SJCRH30 (cell line): ENCODE data around the gene DENND1A. TPM values are rescaled to one million over a fixed set of nuclear protein-coding genes. Genes with fewer than 3 reads are reported as not detected.

Source experiments
- DNase-seq, 2 experiments: peaks; one replicate each; pipeline ENCODE4 v3.0.0-alpha.2; 2015 to 2020
- H3K27ac ChIP-seq: fragments of 250-450 bp; sonication (Bioruptor Pico); 2 replicates; pipeline ENCODE4 v1.5.1; 2020; ENCODE audit warnings: mild to moderate bottlenecking, moderate library complexity
- H3K27me3 ChIP-seq: fragments of 250-450 bp; sonication (Bioruptor Pico); 2 replicates; pipeline ENCODE4 v1.5.1; 2020; ENCODE audit warnings: mild to moderate bottlenecking, moderate library complexity
- H3K36me3 ChIP-seq: fragments of 250-450 bp; sonication (Bioruptor Pico); 2 replicates; pipeline ENCODE4 v1.5.1; 2020; ENCODE audit warnings: mild to moderate bottlenecking, moderate library complexity
- H3K4me1 ChIP-seq: fragments of 250-450 bp; sonication (Bioruptor Pico); 2 replicates; pipeline ENCODE4 v1.5.1; 2020; ENCODE audit warnings: mild to moderate bottlenecking, moderate library complexity
- H3K4me3 ChIP-seq: fragments of 250-450 bp; sonication (Bioruptor Pico); 2 replicates; pipeline ENCODE4 v1.5.1; 2020; ENCODE audit warnings: mild to moderate bottlenecking, moderate library complexity
- H3K9me3 ChIP-seq: fragments of 250-450 bp; sonication (Bioruptor Pico); replicated peaks from 2 replicates; pipeline ENCODE4 v1.5.1; 2020; ENCODE audit warnings: mild to moderate bottlenecking, moderate library complexity
- total RNA-seq: library from RNA; depleted of rRNA; stranded (reverse); fragments of >200 nt; shearing (Covaris generic); gene quantifications from 2 replicates; pipeline ENCODE4 v1.2.3, GENCODE V29; 2014

DENND1A gene
- total RNA-seq, 1 experiment from 2014 or later = 41.3 TPM

- Histone ChIP-seq H3K9me3 (no peaks in the 10 kb centered on the region), H3K4me3 (no peak overlapping the region), H3K27me3 (no peaks in the 10 kb centered on the region), H3K27ac (peak overlapping the region; percentile 29; the same call in 1 of the 2 replicates), H3K4me1 (peaks cover 19% of the 10 kb centered on the region), H3K36me3 (no peaks in the 10 kb centered on the region)
- no peak for DNase-seq
Observed at GRCh38 chr9:123395689-123396511, 534.0 kb downstream of the DENND1A start.

DNA sequence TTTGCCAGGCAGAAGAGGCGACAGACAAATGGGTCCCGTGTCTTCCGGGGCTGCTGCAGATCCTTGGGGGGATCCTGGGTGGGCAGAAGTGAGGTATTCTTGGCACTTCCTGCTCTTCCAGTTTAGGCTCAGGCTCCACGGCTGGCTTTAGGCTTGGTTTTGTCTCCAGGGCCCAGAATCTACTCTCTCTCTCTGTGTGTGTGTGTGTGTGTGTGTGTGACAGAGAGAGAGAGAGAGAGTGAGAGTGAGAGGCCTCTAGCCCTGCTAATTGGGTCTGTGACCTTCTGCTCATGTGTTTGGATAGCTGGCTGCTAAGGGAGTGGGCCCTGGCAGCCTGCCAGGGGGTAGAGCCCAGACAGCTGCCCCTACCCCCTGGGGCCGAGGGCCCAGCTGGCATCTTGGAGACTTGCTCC, 534.6 kb downstream of the DENND1A start:
- H3K27me3 ChIP-seq = no peaks in the 10 kb centered on the region
- no peaks in the 10 kb centered on the region for H3K36me3 ChIP-seq
- DNase-seq = peak; percentile 89 to 93
- no peaks in the 10 kb centered on the region for H3K9me3 ChIP-seq
- H3K4me3 ChIP-seq = no peak overlapping the region
- H3K27ac ChIP-seq = peak overlapping the region; percentile 29
- peaks cover 19% of the 10 kb centered on the region for H3K4me1 ChIP-seq

- Histone ChIP-seq H3K9me3 (no peaks in the 10 kb centered on the region), H3K4me3 (no peak overlapping the region), H3K27ac (peak overlapping the region; percentile 29), H3K27me3 (no peaks in the 10 kb centered on the region), H3K4me1 (peaks cover 19% of the 10 kb centered on the region), H3K36me3 (no peaks in the 10 kb centered on the region)
- DNase-seq = peak; percentile 49 to 60
Observed at GRCh38 chr9:123394291-123395235, 535.4 kb downstream of the DENND1A start.

DNA sequence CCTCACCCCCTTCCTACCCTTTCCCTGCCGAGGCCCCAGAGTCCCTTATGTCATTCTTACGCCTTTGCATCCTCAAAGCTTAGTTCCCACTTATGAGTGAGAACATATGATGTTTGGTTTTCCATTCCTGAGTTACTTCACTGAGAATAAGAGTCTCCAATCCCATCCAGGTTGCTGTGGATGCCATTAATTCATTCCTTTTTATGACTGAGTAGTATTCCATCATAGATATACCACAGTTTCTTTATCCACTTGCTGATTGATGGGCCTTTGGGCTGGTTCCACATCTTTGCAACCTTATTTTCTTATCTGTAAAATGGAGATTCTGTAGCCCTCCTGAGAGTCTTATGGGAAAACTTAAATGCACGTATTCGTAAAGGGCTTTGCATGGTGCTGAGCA, 537.1 kb downstream of the DENND1A start:
- Histone ChIP-seq H3K4me1 (peaks cover 19% of the 10 kb centered on the region), H3K36me3 (no peaks in the 10 kb centered on the region), H3K9me3 (no peaks in the 10 kb centered on the region), H3K4me3 (no peak overlapping the region), H3K27me3 (no peaks in the 10 kb centered on the region), H3K27ac (no peak overlapping the region)
- DNase-seq = no peak

GRCh38 chr9:123391946-123392345, 538.0 kb downstream of the DENND1A start:
- Histone ChIP-seq H3K4me3 (no peak overlapping the region), H3K9me3 (no peaks in the 10 kb centered on the region), H3K27me3 (no peaks in the 10 kb centered on the region), H3K36me3 (no peaks in the 10 kb centered on the region), H3K27ac (no peak overlapping the region), H3K4me1 (peaks cover 19% of the 10 kb centered on the region)
- DNase-seq = no peak

GRCh38 chr9:123391233-123391632, 538.7 kb downstream of the DENND1A start:
- Histone ChIP-seq H3K4me3 (no peak overlapping the region), H3K4me1 (peaks cover 19% of the 10 kb centered on the region), H3K36me3 (no peaks in the 10 kb centered on the region), H3K9me3 (no peaks in the 10 kb centered on the region), H3K27ac (no peak overlapping the region), H3K27me3 (no peaks in the 10 kb centered on the region)
- DNase-seq = no peak

DNA sequence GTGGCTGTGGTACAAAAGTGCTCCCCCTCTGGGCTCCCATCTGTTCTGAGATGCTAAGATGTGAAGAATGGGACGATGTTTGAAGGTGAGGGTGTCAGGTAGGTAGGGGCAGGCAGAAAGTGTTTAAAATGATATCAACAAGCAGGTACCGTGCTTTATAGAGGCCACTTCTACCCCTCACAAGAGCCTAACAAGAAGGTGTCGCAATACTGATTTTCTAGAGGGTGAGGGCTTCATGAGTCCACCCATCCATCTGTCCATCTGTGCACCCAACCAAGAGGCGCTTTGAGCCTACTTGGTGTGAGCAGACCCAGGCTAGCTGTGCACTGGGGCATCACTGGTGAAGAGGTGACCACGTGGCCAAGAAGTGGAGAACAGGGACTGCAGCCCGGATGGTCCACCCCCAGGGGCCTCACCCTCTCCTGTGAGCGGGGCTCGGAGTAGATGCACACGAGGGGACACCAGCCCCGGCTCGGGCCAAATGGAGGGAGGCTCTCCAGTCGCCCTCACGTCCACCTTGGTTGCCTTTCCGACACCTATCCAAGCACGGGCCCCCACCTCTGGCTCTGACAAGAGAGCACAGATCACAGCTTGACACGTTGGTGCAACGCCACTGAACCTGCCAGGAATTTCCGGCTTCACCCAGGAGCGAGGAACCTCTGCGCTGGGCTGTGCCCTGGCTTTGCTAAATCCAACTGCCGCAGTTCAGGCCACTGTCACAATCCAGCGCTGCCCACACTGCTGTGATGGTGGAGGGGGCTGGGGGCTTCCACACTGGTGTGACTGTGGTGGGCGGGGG, 539.4 kb downstream of the DENND1A start:
- Histone ChIP-seq H3K9me3 (no peaks in the 10 kb centered on the region), H3K27me3 (no peaks in the 10 kb centered on the region), H3K36me3 (no peaks in the 10 kb centered on the region), H3K4me3 (no peak overlapping the region), H3K4me1 (peaks cover 15% of the 10 kb centered on the region), H3K27ac (no peak overlapping the region)
- DNase-seq = no peak

GRCh38 chr9:123389698-123390097, 540.2 kb downstream of the DENND1A start:
- no peak overlapping the region for H3K4me3 ChIP-seq
- H3K27me3 ChIP-seq = no peaks in the 10 kb centered on the region
- no peaks in the 10 kb centered on the region for H3K36me3 ChIP-seq
- H3K27ac ChIP-seq = no peak overlapping the region
- no peak for DNase-seq
- H3K4me1 ChIP-seq = peaks cover 7% of the 10 kb centered on the region
- no peaks in the 10 kb centered on the region for H3K9me3 ChIP-seq

DNA sequence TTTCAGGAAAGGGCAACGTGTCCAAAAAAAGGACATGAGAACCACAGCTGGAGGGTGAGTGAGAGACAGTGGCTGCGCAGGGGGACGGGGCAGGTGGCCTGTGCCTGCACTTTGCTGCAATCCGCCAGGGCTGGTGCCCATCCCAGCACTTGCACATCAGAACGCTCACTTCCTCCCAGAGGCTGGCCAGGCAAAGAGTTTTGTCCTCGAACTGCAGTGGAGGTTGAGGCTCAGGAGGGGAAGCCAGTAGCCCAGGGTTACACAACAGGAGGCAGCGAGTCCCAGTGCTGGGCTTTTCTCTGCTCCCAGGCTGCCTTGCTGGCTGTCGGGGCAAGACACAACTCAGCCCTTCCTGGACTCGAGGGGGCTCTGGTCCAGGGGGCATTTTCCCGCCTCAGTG, 540.9 kb downstream of the DENND1A start:
- no peaks in the 10 kb centered on the region for H3K9me3 ChIP-seq
- H3K27ac ChIP-seq = no peak overlapping the region
- no peak for DNase-seq
- H3K4me1 ChIP-seq = peaks cover under 1% of the 10 kb centered on the region
- no peaks in the 10 kb centered on the region for H3K27me3 ChIP-seq
- H3K36me3 ChIP-seq = no peaks in the 10 kb centered on the region
- H3K4me3 ChIP-seq = no peak overlapping the region

DNA sequence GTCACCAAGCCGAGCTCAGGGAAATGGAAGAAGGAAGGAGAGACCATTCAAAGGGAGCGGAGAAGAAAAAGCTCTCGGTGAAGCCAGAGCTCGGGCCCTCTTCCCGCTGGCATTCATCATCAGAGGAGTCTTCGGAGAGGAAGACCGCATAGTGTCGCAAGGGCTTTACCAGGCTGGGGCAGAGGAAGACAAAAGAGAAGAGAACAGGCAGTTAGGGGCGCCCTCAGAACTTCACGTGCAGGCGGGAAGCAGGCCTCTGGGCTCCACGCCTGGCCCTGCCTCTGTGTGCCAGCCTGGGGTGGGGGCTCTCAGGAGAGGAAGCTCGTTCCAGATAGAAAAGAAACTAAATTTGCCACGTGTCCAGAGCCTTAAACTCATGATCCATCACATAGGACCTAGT, 542.2 kb downstream of the DENND1A start:
- no peak overlapping the region for H3K4me3 ChIP-seq
- no peaks in the 10 kb centered on the region for H3K4me1 ChIP-seq
- no peaks in the 10 kb centered on the region for H3K9me3 ChIP-seq
- no peak for DNase-seq
- H3K27ac ChIP-seq = no peak overlapping the region
- H3K36me3 ChIP-seq = no peaks in the 10 kb centered on the region
- no peaks in the 10 kb centered on the region for H3K27me3 ChIP-seq

GRCh38 chr9:123383512-123384170, 546.3 kb downstream of the DENND1A start:
- no peak for DNase-seq
- no peaks in the 10 kb centered on the region for H3K4me1 ChIP-seq
- H3K36me3 ChIP-seq = no peaks in the 10 kb centered on the region
- no peaks in the 10 kb centered on the region for H3K9me3 ChIP-seq
- no peak overlapping the region for H3K27ac ChIP-seq
- no peak overlapping the region for H3K4me3 ChIP-seq
- H3K27me3 ChIP-seq = no peaks in the 10 kb centered on the region

GRCh38 chr9:123382653-123383511, 547.0 kb downstream of the DENND1A start:
- Histone ChIP-seq H3K4me3 (no peak overlapping the region), H3K27me3 (no peaks in the 10 kb centered on the region), H3K4me1 (no peaks in the 10 kb centered on the region; the same call in 1 of the 2 replicates), H3K36me3 (no peaks in the 10 kb centered on the region), H3K9me3 (no peaks in the 10 kb centered on the region), H3K27ac (no peak overlapping the region)
- no peak for DNase-seq
